H1 (cell line): ENCODE data around the gene MXD4. TPM values are rescaled to one million over a fixed set of nuclear protein-coding genes. Genes with fewer than 3 reads are reported as not detected.

ENCODE experiments used
- CTCF ChIA-PET: fragments of 300-600 bp; sonication (Branson Sonifier 250); formaldehyde crosslinking; loops from one replicate; lab custom pipeline; 2021; ENCODE audit not compliant: partially characterized antibody; lab: Charles Lee
- POLR2A ChIA-PET: fragments of 300-600 bp; sonication (Branson Sonifier 250); formaldehyde crosslinking; loops from one replicate; lab custom pipeline; 2021; ENCODE audit warnings: inconsistent platforms; ENCODE audit not compliant: partially characterized antibody; lab: Charles Lee
- DNase-seq, 2 experiments: peaks; one replicate each; pipeline versions ENCODE4 v3.0.0 to v3.0.0-alpha.2; 2010 to 2022; ENCODE audit warnings: low spot score in 2 of 2, low read depth in 1 of 2, mixed read lengths in 1 of 2
- FAIRE-seq: peaks from 2 replicates; lab custom pipeline; 2011; peaks lifted over from hg19 to GRCh38; lab: Jason Lieb, UNC
- H2AFZ ChIP-seq: 2 replicates; pipeline ENCODE4 v1.8.1; 2012; ENCODE audit warnings: low read length, inconsistent platforms
- H2AK5ac ChIP-seq: 2 replicates; pipeline ENCODE4 v1.6.1; 2013; ENCODE audit warnings: low read depth, low read length
- H2BK120ac ChIP-seq: replicated peaks from 2 replicates; pipeline ENCODE3; 2013; ENCODE audit warnings: low read depth, low read length, inconsistent platforms
- H2BK12ac ChIP-seq: 2 replicates; pipeline ENCODE4 v1.6.1; 2013; ENCODE audit warnings: low read depth, low read length
- H2BK15ac ChIP-seq: 2 replicates; pipeline ENCODE4 v1.6.1; 2013; ENCODE audit warnings: low read length
- H2BK20ac ChIP-seq: 2 replicates; pipeline ENCODE4 v1.6.1; 2013; ENCODE audit warnings: low read length
- H2BK5ac ChIP-seq: 2 replicates; pipeline ENCODE4 v1.6.1; 2013; ENCODE audit warnings: low read depth, low read length
- H3K14ac ChIP-seq: 2 replicates; pipeline ENCODE4 v1.6.1; 2013; ENCODE audit warnings: inconsistent platforms; ENCODE audit not compliant: insufficient read length
- H3K18ac ChIP-seq: 2 replicates; pipeline ENCODE4 v1.6.1; 2013; ENCODE audit warnings: low read length; ENCODE audit errors: extremely low read depth
- H3K23ac ChIP-seq: 2 replicates; pipeline ENCODE4 v1.6.1; 2013; ENCODE audit warnings: inconsistent platforms; ENCODE audit not compliant: insufficient read length
- H3K23me2 ChIP-seq: 2 replicates; pipeline ENCODE4 v1.6.1; 2013; ENCODE audit warnings: low read depth, low read length
- H3K27ac ChIP-seq: 2 replicates; pipeline ENCODE4 v1.6.1; 2011; ENCODE audit warnings: low read depth, low read length, inconsistent platforms
- H3K27me3 ChIP-seq, 4 experiments: replicated peaks in 1 of 4; 1 replicate in 1 of 4; 2 replicates in 3 of 4; pipeline versions ENCODE4 v1.6.1 to v1.8.1; 2011 to 2013; ENCODE audit warnings: low read length in 3 of 4, mild to moderate bottlenecking in 3 of 4, inconsistent platforms in 2 of 4, mixed read lengths in 2 of 4, moderate library complexity in 1 of 4; ENCODE audit not compliant: control insufficient read depth in 3 of 4, insufficient read depth in 3 of 4; ENCODE audit errors: extremely low read depth in 1 of 4
- H3K36me3 ChIP-seq, 4 experiments: 2 replicates each; pipeline versions ENCODE4 v1.6.1 to v1.8.1; 2011 to 2013; ENCODE audit warnings: mild to moderate bottlenecking in 4 of 4, low read length in 3 of 4, moderate library complexity in 2 of 4, control low read depth in 1 of 4, inconsistent platforms in 1 of 4; ENCODE audit not compliant: insufficient read depth in 4 of 4, control insufficient read depth in 2 of 4
- H3K4ac ChIP-seq: replicated peaks from 2 replicates; pipeline ENCODE3; 2013; ENCODE audit warnings: low read length, low read depth, mixed read lengths, inconsistent platforms; ENCODE audit not compliant: insufficient read length
- H3K4me1 ChIP-seq, 4 experiments: replicated peaks in 1 of 4; 1 replicate in 1 of 4; 2 replicates in 3 of 4; pipeline versions ENCODE4 v1.6.1 to v1.8.1; 2011 to 2013; ENCODE audit warnings: low read length in 3 of 4, inconsistent platforms in 2 of 4, mixed read lengths in 1 of 4; ENCODE audit not compliant: insufficient read depth in 4 of 4, control insufficient read depth in 3 of 4
- H3K4me2 ChIP-seq, 2 experiments: 2 replicates each; pipeline versions ENCODE4 v1.6.1 to v1.8.1; 2011 to 2013; ENCODE audit warnings: low read depth in 2 of 2, low read length in 2 of 2, control low read depth in 1 of 2, inconsistent platforms in 1 of 2, mild to moderate bottlenecking in 1 of 2; ENCODE audit not compliant: insufficient read depth in 1 of 2
- H3K4me3 ChIP-seq, 4 experiments: fragments of 200-600, 300-600 bp in 1 of 4; sonication (generic), shearing (Covaris generic), sonication (Bioruptor Twin) in 1 of 4; 2 replicates each; pipeline versions ENCODE4 v1.5.1 to v1.8.1; 2011 to 2016; ENCODE audit warnings: low read length in 4 of 4, low read depth in 3 of 4, control low read depth in 2 of 4, inconsistent platforms in 2 of 4, mild to moderate bottlenecking in 2 of 4, mixed read lengths in 1 of 4, moderate library complexity in 1 of 4; ENCODE audit not compliant: insufficient read depth in 2 of 4; ENCODE audit errors: extremely low read depth in 1 of 4
- H3K56ac ChIP-seq: replicated peaks from 2 replicates; pipeline ENCODE3; 2013; ENCODE audit warnings: low read depth, mild to moderate bottlenecking, mixed read lengths, low read length, inconsistent platforms; ENCODE audit not compliant: insufficient read length
- H3K79me1 ChIP-seq: 2 replicates; pipeline ENCODE4 v1.6.1; 2013; ENCODE audit warnings: low read depth, low read length, control low read depth
- H3K79me2 ChIP-seq, 2 experiments: 2 replicates each; pipeline versions ENCODE4 v1.6.1 to v1.8.1; 2012 to 2013; ENCODE audit warnings: low read length in 2 of 2, mild to moderate bottlenecking in 2 of 2, inconsistent platforms in 1 of 2; ENCODE audit not compliant: insufficient read depth in 2 of 2, control insufficient read depth in 1 of 2
- H3K9ac ChIP-seq, 4 experiments: replicated peaks in 1 of 4; 1 replicate in 1 of 4; 2 replicates in 3 of 4; pipeline versions ENCODE4 v1.6.1 to v1.8.1; 2011 to 2013; ENCODE audit warnings: low read depth in 3 of 4, low read length in 3 of 4, control low read depth in 2 of 4, mild to moderate bottlenecking in 2 of 4, moderate library complexity in 2 of 4, inconsistent platforms in 1 of 4; ENCODE audit errors: extremely low read depth in 1 of 4
- H3K9me3 ChIP-seq, 2 experiments: 2 replicates each; pipeline versions ENCODE4 v1.6.1 to v1.8.1; 2012 to 2013; ENCODE audit warnings: mild to moderate bottlenecking in 2 of 2, moderate library complexity in 2 of 2, control low read depth in 1 of 2, inconsistent platforms in 1 of 2, low read depth in 1 of 2, low read length in 1 of 2, mixed read lengths in 1 of 2; ENCODE audit not compliant: insufficient read depth in 2 of 2
- H4K20me1 ChIP-seq, 2 experiments: replicated peaks in 1 of 2; 2 replicates each; pipeline versions ENCODE3 to v1.8.1; 2011 to 2013; ENCODE audit warnings: inconsistent platforms in 2 of 2, low read length in 2 of 2, mild to moderate bottlenecking in 1 of 2; ENCODE audit not compliant: insufficient read depth in 2 of 2, control insufficient read depth in 1 of 2
- H4K5ac ChIP-seq: 2 replicates; pipeline ENCODE4 v1.6.1; 2013; ENCODE audit warnings: low read length, low read depth, mixed read lengths, inconsistent platforms; ENCODE audit not compliant: insufficient read length
- H4K8ac ChIP-seq: 2 replicates; pipeline ENCODE4 v1.8.0; 2013; ENCODE audit warnings: mild to moderate bottlenecking, moderate library complexity, low read length, inconsistent platforms; ENCODE audit not compliant: insufficient read depth; ENCODE audit errors: extremely low read depth
- H4K91ac ChIP-seq: replicated peaks from 2 replicates; pipeline ENCODE3; 2013; ENCODE audit warnings: low read length, mixed read lengths, inconsistent platforms; ENCODE audit not compliant: insufficient read length
- CBX8 ChIP-seq: fragments of 300-800, 300-1000 bp; sonication (generic); IDR thresholded peaks from 2 replicates; pipeline ENCODE4 v1.7.1; 2016; ENCODE audit warnings: low read depth, low read length, borderline replicate concordance
- KDM1A ChIP-seq: fragments of 200-600, 300-600 bp; sonication (generic); IDR thresholded peaks from 2 replicates; pipeline ENCODE4 v1.7.1; 2016; ENCODE audit warnings: mild to moderate bottlenecking, low read length, borderline replicate concordance
- RAD21 ChIP-seq, 2 experiments: IDR thresholded peaks in 1 of 2; conservative IDR thresholded peaks in 1 of 2; 2 replicates each; pipeline ENCODE4 v1.6.1; 2011; ENCODE audit warnings: low read depth in 2 of 2, low read length in 2 of 2, improper control_type of control experiment in 1 of 2, inconsistent platforms in 1 of 2, mild to moderate bottlenecking in 1 of 2, moderate library complexity in 1 of 2
- SIX5 ChIP-seq: IDR thresholded peaks from 2 replicates; pipeline ENCODE4 v1.6.1; 2011; ENCODE audit warnings: mild to moderate bottlenecking, low read depth, low read length
- TBP ChIP-seq: IDR thresholded peaks from 2 replicates; pipeline ENCODE4 v1.6.1; 2011; ENCODE audit warnings: low read depth, low read length, improper control_type of control experiment
- USF2 ChIP-seq: IDR thresholded peaks from 2 replicates; pipeline ENCODE4 v1.6.1; 2011; ENCODE audit warnings: low read length, improper control_type of control experiment
- YY1 ChIP-seq: IDR thresholded peaks from 2 replicates; pipeline ENCODE4 v1.6.1; 2011; ENCODE audit warnings: low read depth, mild to moderate bottlenecking, low read length
- WGBS, 2 experiments: shearing (Covaris generic) in 1 of 2; methylation state at CpG; one replicate each; pipeline versions ENCODE4 v1.1.6 to v1.1.7; 2013 to 2015; ENCODE audit warnings: low lambda C conversion rate in 2 of 2, mixed read lengths in 2 of 2, inconsistent platforms in 1 of 2, low coverage in 1 of 2, missing lambda C conversion rate in 1 of 2; ENCODE audit not compliant: insufficient replicate concordance in 2 of 2, insufficient coverage in 1 of 2, insufficient read length in 1 of 2; ENCODE audit errors: extremely low coverage in 1 of 2, missing lambda C conversion rate in 1 of 2; 5-methylcytosine and 5-hydroxymethylcytosine counted together
- polyA plus RNA-seq, 7 experiments: library from polyadenylated mRNA; depleted of rRNA in 3 of 7; stranded (reverse) in 5 of 7; unstranded in 2 of 7; fragments of >200 nt in 5 of 7; fragments of 200-250 nt in 2 of 7; gene quantifications; 1 replicate in 5 of 7; 2 replicates in 1 of 7; 4 replicates in 1 of 7; pipeline versions ENCODE4 v1.2.1 to v1.2.3, GENCODE V29; 2011 to 2013; ENCODE audit warnings: missing spikeins in 2 of 7, mixed read lengths in 2 of 7
- total RNA-seq: library from RNA; stranded (reverse); fragmentation: NEBNext Ultra II Directional; extraction: Animal tissue kit (Norgen Biotek cat#: 25700); gene quantifications from 2 replicates; pipeline ENCODE4 v1.2.1, GENCODE V29; 2021
- TF ChIP-seq, protein P1 (sequence below), 3 experiments: IDR thresholded peaks; 1 replicate in 2 of 3; 2 replicates in 1 of 3; pipeline versions ENCODE4 v1.5.1 to v1.6.1; 2011; ENCODE audit warnings: low read length in 3 of 3, mild to moderate bottlenecking in 3 of 3, inconsistent platforms in 2 of 3, low read depth in 1 of 3, moderate library complexity in 1 of 3; ENCODE audit not compliant: insufficient read depth in 1 of 3; ENCODE audit errors: control extremely low read depth in 1 of 3

Gene MXD4
- total and polyA plus RNA-seq, 2 of the 8 experiments (the other 6 are each of a cell fraction or from before 2014, with no cell fraction given) = 18.0 to 20.8 TPM

GRCh38 chr4:2302387-2303119, 40.6 kb upstream of the MXD4 start:
- H3K36me3 ChIP-seq = no peaks in the 10 kb centered on the region
- H3K23me2 ChIP-seq = no peaks in the 10 kb centered on the region
- no peaks in the 10 kb centered on the region; the same call in 1 of the 2 replicates for H3K79me1 ChIP-seq
- no peaks in the 10 kb centered on the region; a peak in 1 of 7 replicates for H3K4me1 ChIP-seq
- H3K23ac ChIP-seq = no peak overlapping the region
- no peak overlapping the region for H2BK20ac ChIP-seq
- ChIA-PET CTCF (interaction anchor here (1.1 to 1.8 kb wide), 4 partner anchors 12 to 140 kb away, joined by 3 to 6 read pairs (median 5); no protein-coding TSS in a partner anchor), POLR2A (no interaction called here)
- H2BK5ac ChIP-seq = no peak overlapping the region
- H3K14ac ChIP-seq = no peak overlapping the region
- H3K27ac ChIP-seq = no peak overlapping the region
- FAIRE-seq (no peak), DNase-seq (no peak)
- 96% methylated on average over 28 of the region's 28 CpGs; no CpG with 5 or more reads in 1 of the 2 experiments for WGBS, 2 experiments
- H2AK5ac ChIP-seq = no peak overlapping the region
- H4K5ac ChIP-seq = no peak overlapping the region
- no peak overlapping the region for H3K4ac ChIP-seq
- H3K27me3 ChIP-seq = no peaks in the 10 kb centered on the region; a peak in 1 of 7 replicates
- no peaks in the 10 kb centered on the region for H4K20me1 ChIP-seq
- H4K91ac ChIP-seq = no peak overlapping the region
- H2BK12ac ChIP-seq = no peak overlapping the region
- no peak overlapping the region for H3K18ac ChIP-seq
- H3K9me3 ChIP-seq = peaks cover 0 to 3% of the 10 kb centered on the region in 2 experiments; a peak in 1 of 4 replicates
- H4K8ac ChIP-seq = no peak overlapping the region; the same call in 1 of the 2 replicates
- H3K4me3 ChIP-seq = no peak overlapping the region
- H3K56ac ChIP-seq = no peak overlapping the region
- H3K9ac ChIP-seq = no peak overlapping the region
- H3K4me2 ChIP-seq = no peak overlapping the region
- H2BK120ac ChIP-seq = no peak overlapping the region
- no peak overlapping the region for H2BK15ac ChIP-seq
- no peaks in the 10 kb centered on the region for H3K79me2 ChIP-seq
- H2AFZ ChIP-seq = no peak overlapping the region
- TF ChIP-seq CBX8 (no peak), USF2 (no peak), SIX5 (no peak), KDM1A (no peak), YY1 (no peak), RAD21 (IDR thresholded peaks at IDR 0.05 in 1 of 2, conservative IDR thresholded peaks at IDR 0.05 in 1 of 2; ENCODE audit: low read depth in 2 of 2, low read length in 2 of 2) (no peak), TBP (no peak)
- TF ChIP-seq, protein P1, sequence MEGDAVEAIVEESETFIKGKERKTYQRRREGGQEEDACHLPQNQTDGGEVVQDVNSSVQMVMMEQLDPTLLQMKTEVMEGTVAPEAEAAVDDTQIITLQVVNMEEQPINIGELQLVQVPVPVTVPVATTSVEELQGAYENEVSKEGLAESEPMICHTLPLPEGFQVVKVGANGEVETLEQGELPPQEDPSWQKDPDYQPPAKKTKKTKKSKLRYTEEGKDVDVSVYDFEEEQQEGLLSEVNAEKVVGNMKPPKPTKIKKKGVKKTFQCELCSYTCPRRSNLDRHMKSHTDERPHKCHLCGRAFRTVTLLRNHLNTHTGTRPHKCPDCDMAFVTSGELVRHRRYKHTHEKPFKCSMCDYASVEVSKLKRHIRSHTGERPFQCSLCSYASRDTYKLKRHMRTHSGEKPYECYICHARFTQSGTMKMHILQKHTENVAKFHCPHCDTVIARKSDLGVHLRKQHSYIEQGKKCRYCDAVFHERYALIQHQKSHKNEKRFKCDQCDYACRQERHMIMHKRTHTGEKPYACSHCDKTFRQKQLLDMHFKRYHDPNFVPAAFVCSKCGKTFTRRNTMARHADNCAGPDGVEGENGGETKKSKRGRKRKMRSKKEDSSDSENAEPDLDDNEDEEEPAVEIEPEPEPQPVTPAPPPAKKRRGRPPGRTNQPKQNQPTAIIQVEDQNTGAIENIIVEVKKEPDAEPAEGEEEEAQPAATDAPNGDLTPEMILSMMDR (IDR thresholded peaks at IDR 0.05; ENCODE audit: control extremely low read depth in 1 of 3, insufficient read depth in 1 of 3, low read depth in 1 of 3, low read length in 3 of 3) = no peak
